PFSK-1 (cell line): ENCODE data around the gene ZNF837.

Source experiments
- FOXP2 ChIP-seq: optimal IDR thresholded peaks from 2 replicates; pipeline ENCODE3; 2011; ENCODE audit warnings: borderline replicate concordance, control low read depth, inconsistent platforms; ENCODE audit not compliant: insufficient read depth; ENCODE audit errors: extremely low read length, extremely low read depth
- POLR2AphosphoS5 ChIP-seq: IDR thresholded peaks from 2 replicates; pipeline ENCODE4 v1.6.1; 2012; ENCODE audit warnings: low read depth, mild to moderate bottlenecking, control low read depth, low read length, moderate library complexity
- SIN3A ChIP-seq: IDR thresholded peaks from 2 replicates; pipeline ENCODE4 v1.6.1; 2012; ENCODE audit warnings: mild to moderate bottlenecking, low read length, moderate library complexity, borderline replicate concordance; ENCODE audit not compliant: insufficient read depth
- TAF1 ChIP-seq: IDR thresholded peaks from 2 replicates; pipeline ENCODE4 v1.6.1; 2012; ENCODE audit warnings: low read length, control low read depth, borderline replicate concordance; ENCODE audit not compliant: insufficient read depth
- TF ChIP-seq, protein P1 (sequence below), 2 experiments: IDR thresholded peaks; 2 replicates each; pipeline versions ENCODE4 v1.6.1 to v1.8.0; 2011 to 2012; ENCODE audit warnings: low read depth in 2 of 2, low read length in 2 of 2, control low read depth in 1 of 2, inconsistent platforms in 1 of 2, mild to moderate bottlenecking in 1 of 2, moderate library complexity in 1 of 2; ENCODE audit not compliant: insufficient read depth in 1 of 2

Gene ZNF837

DNA sequence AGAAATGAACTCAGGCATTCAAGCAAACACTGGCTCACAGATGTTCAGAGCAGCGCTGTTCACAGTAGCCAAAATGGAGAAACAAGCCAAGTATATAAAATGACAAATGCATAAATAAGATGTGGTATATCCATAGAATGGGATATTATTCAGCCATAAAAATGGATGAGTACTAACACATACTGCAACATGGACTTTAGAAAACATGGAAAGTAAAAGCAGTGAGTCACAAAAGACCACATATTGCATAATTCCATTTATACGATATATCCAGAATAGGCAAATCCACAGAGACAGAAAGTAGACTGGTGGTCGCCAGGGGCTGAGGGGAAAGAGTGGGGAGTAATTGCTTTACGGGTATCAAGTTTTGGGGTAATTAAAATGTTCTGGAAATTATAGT is 6.6 kb downstream of the ZNF837 start:
- TF ChIP-seq SIN3A (no peak), POLR2AphosphoS5 (no peak), TAF1 (no peak), FOXP2 (no peak)
- TF ChIP-seq, protein P1, sequence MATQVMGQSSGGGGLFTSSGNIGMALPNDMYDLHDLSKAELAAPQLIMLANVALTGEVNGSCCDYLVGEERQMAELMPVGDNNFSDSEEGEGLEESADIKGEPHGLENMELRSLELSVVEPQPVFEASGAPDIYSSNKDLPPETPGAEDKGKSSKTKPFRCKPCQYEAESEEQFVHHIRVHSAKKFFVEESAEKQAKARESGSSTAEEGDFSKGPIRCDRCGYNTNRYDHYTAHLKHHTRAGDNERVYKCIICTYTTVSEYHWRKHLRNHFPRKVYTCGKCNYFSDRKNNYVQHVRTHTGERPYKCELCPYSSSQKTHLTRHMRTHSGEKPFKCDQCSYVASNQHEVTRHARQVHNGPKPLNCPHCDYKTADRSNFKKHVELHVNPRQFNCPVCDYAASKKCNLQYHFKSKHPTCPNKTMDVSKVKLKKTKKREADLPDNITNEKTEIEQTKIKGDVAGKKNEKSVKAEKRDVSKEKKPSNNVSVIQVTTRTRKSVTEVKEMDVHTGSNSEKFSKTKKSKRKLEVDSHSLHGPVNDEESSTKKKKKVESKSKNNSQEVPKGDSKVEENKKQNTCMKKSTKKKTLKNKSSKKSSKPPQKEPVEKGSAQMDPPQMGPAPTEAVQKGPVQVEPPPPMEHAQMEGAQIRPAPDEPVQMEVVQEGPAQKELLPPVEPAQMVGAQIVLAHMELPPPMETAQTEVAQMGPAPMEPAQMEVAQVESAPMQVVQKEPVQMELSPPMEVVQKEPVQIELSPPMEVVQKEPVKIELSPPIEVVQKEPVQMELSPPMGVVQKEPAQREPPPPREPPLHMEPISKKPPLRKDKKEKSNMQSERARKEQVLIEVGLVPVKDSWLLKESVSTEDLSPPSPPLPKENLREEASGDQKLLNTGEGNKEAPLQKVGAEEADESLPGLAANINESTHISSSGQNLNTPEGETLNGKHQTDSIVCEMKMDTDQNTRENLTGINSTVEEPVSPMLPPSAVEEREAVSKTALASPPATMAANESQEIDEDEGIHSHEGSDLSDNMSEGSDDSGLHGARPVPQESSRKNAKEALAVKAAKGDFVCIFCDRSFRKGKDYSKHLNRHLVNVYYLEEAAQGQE (IDR thresholded peaks at IDR 0.05; ENCODE audit: insufficient read depth in 1 of 2, low read depth in 2 of 2, low read length in 2 of 2) = no peak

GRCh38 chr19:58372311-58373133 is 8.3 kb downstream of the ZNF837 start:
- no peak for TF ChIP-seq FOXP2
- TF ChIP-seq, protein P1 (IDR thresholded peaks at IDR 0.05; ENCODE audit: insufficient read depth in 1 of 2, low read depth in 2 of 2, low read length in 2 of 2) = no peak
- no peak for TF ChIP-seq SIN3A
- TF ChIP-seq TAF1 = no peak
- TF ChIP-seq POLR2AphosphoS5 = no peak

- TF ChIP-seq SIN3A = no peak
- TF ChIP-seq, protein P1 (IDR thresholded peaks at IDR 0.05; ENCODE audit: insufficient read depth in 1 of 2, low read depth in 2 of 2, low read length in 2 of 2) = no peak
- no peak for TF ChIP-seq TAF1
- no peak for TF ChIP-seq FOXP2
- TF ChIP-seq POLR2AphosphoS5 = no peak
Observed at GRCh38 chr19:58368561-58369360, 12.1 kb downstream of the ZNF837 start.

DNA sequence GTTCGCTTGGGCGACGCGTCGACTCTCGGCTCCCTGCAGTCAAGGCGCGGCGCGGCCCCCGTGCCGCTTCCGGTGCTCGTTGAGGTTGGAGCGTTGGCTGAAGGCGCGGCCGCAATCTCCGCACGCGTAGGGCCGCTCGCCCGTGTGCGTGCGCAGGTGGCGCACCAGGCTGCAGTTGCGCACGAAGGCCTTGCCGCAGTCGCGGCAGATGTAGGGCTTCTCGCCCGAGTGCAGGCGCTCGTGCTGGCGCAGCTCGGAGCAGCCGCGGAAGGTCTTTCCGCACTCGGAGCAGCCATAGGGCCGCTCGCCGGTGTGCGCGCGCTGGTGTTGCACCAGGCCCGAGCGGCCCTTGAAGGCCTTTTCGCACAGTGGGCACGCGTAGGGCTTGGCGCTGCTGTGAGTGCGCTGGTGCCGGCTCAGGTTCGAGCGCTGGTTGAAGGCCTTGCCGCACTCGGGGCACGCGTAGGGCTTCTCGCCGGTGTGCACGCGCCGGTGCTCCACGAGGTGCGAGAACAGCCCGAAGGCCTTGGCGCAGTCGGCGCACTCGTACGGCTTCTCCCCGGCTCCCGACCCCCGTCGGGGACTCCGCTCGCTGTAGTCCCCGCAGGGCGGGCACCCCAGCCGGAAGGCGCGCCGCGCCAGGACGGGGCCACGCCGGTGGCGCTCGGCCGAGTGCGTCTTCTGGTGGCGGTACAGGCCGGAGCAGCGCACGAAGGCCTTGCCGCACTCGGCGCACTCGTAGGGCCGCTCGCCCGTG is 13.0 kb downstream of the ZNF837 start:
- TF ChIP-seq TAF1 (no peak), SIN3A (no peak), POLR2AphosphoS5 (no peak), FOXP2 (no peak)
- TF ChIP-seq, protein P1 (IDR thresholded peaks at IDR 0.05; ENCODE audit: insufficient read depth in 1 of 2, low read depth in 2 of 2, low read length in 2 of 2) = no peak
